A673 (cell line): ENCODE measurements around the gene CNOT1.

Source experiments
- CTCF ChIP-seq: fragments of 300-800, 200-600 bp; sonication (generic); conservative IDR thresholded peaks from 2 replicates; pipeline ENCODE4 v1.5.1; 2017; ENCODE audit warnings: low read depth, mild to moderate bottlenecking, antibody characterized with exemption, low read length, moderate library complexity, mixed read lengths
- EZH2 ChIP-seq: fragments of 200-600 bp; sonication (generic); IDR thresholded peaks from 2 replicates; pipeline ENCODE4 v1.6.1; 2017; ENCODE audit warnings: borderline replicate concordance, low read depth, mild to moderate bottlenecking, mixed read lengths, antibody characterized with exemption, low read length; ENCODE audit not compliant: poor library complexity, severe bottlenecking

- TF ChIP-seq CTCF (no peak), EZH2 (no peak)
Observed at GRCh38 chr16:58639836-58640235, 10.2 kb upstream of the CNOT1 start.
